HEK293T (cell line): Measurements from ENCODE around the gene BTAF1.

Experiments
- ARNT ChIP-seq: fragments of 450-650 bp; IDR thresholded peaks from 2 replicates; pipeline ENCODE4 v1.6.1; 2017; ENCODE audit warnings: mild to moderate bottlenecking
- BHLHE40 ChIP-seq: fragments of 450-650 bp; IDR thresholded peaks from 2 replicates; pipeline ENCODE4 v1.6.1; 2016; ENCODE audit warnings: mild to moderate bottlenecking, moderate library complexity, borderline replicate concordance
- CTBP1 ChIP-seq: fragments of 450-650 bp; IDR thresholded peaks from 2 replicates; pipeline ENCODE4 v1.6.1; 2016; ENCODE audit warnings: borderline replicate concordance
- FOXA1 ChIP-seq: fragments of 450-650 bp; IDR thresholded peaks from 2 replicates; pipeline ENCODE4 v1.6.1; 2016; ENCODE audit warnings: mild to moderate bottlenecking
- FOXK2 ChIP-seq: fragments of 450-650 bp; IDR thresholded peaks from 2 replicates; pipeline ENCODE4 v1.6.1; 2016; ENCODE audit warnings: mild to moderate bottlenecking
- FOXM1 ChIP-seq: fragments of 450-650 bp; IDR thresholded peaks from 2 replicates; pipeline ENCODE4 v1.6.1; 2017; ENCODE audit warnings: mild to moderate bottlenecking, borderline replicate concordance
- HDGF ChIP-seq: fragments of 450-650 bp; IDR thresholded peaks from 2 replicates; pipeline ENCODE4 v1.6.1; 2017; ENCODE audit warnings: antibody characterized with exemption, borderline replicate concordance
- L3MBTL2 ChIP-seq: fragments of 450-650 bp; conservative IDR thresholded peaks from 2 replicates; pipeline ENCODE4 v1.6.1; 2016; ENCODE audit warnings: mild to moderate bottlenecking
- SP1 ChIP-seq: fragments of 450-650 bp; IDR thresholded peaks from 2 replicates; pipeline ENCODE4 v1.6.1; 2017
- SUZ12 ChIP-seq: fragments of 450-650 bp; IDR thresholded peaks from 2 replicates; pipeline ENCODE4 v1.6.1; 2016; ENCODE audit warnings: mild to moderate bottlenecking
- TARDBP ChIP-seq: fragments of 450-650 bp; IDR thresholded peaks from 2 replicates; pipeline ENCODE4 v1.6.1; 2016
- ZNF384 ChIP-seq: fragments of 450-650 bp; IDR thresholded peaks from 2 replicates; pipeline ENCODE4 v1.6.1; 2016
- TF ChIP-seq, protein P1 (sequence below): fragments of 450-650 bp; IDR thresholded peaks from 2 replicates; pipeline ENCODE4 v1.6.1; 2016

- TF ChIP-seq FOXM1 (no peak), BHLHE40 (no peak), CTBP1 (no peak), FOXA1 (no peak), SUZ12 (no peak), TARDBP (no peak), HDGF (no peak), L3MBTL2 (no peak), ZNF384 (no peak), FOXK2 (no peak), SP1 (no peak), ARNT (no peak)
- TF ChIP-seq, protein P1, sequence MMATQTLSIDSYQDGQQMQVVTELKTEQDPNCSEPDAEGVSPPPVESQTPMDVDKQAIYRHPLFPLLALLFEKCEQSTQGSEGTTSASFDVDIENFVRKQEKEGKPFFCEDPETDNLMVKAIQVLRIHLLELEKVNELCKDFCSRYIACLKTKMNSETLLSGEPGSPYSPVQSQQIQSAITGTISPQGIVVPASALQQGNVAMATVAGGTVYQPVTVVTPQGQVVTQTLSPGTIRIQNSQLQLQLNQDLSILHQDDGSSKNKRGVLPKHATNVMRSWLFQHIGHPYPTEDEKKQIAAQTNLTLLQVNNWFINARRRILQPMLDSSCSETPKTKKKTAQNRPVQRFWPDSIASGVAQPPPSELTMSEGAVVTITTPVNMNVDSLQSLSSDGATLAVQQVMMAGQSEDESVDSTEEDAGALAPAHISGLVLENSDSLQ = no peak
These were observed 9.2 kb downstream of the BTAF1 start for GRCh38 chr10:91932737-91933136.
